Right lobe of liver (tissue), 6 donors: Measurements from ENCODE around the gene NDUFAF2. TPM values are rescaled to one million over a fixed set of nuclear protein-coding genes. Genes with fewer than 3 reads are reported as not detected.

Experiments
- ATAC-seq, 4 donors: fragments of 200-7000 bp; cut with Tn5 transposase; one replicate each; pipeline ENCODE4 v1.9.1; 2020; ENCODE audit warnings: mild to moderate bottlenecking in 4 of 4, moderate library complexity in 4 of 4
- DNase-seq, 3 donors: peaks; one replicate each; pipeline ENCODE4 v3.0.0-alpha.2; 2020
- H3K27ac ChIP-seq, 3 donors: fragments of 200-600 bp; one replicate each; pipeline ENCODE4 v1.8.0; 2022
- H3K27me3 ChIP-seq, 2 donors: fragments of 200-600 bp; one replicate each; pipeline ENCODE4 v1.8.0; 2022
- H3K36me3 ChIP-seq, 4 donors: fragments of 200-600 bp; sonication (generic) in 1 of 4; one replicate each; pipeline versions ENCODE4 v1.5.1 to v1.8.0; 2017 to 2022; ENCODE audit warnings: control low read depth in 1 of 4
- H3K4me1 ChIP-seq, 4 donors: fragments of 200-600 bp; sonication (generic) in 1 of 4; one replicate each; pipeline versions ENCODE4 v1.5.1 to v1.8.0; 2017 to 2022; ENCODE audit warnings: control low read depth in 1 of 4
- H3K4me3 ChIP-seq, 3 donors: fragments of 200-600 bp; one replicate each; pipeline ENCODE4 v1.8.0; 2022
- H3K9me3 ChIP-seq, 4 donors: fragments of 200-600 bp; sonication (generic) in 1 of 4; one replicate each; pipeline versions ENCODE4 v1.5.1 to v1.8.0; 2017 to 2022; ENCODE audit warnings: control low read depth in 1 of 4
- POLR2A ChIP-seq: fragments of 450-650 bp; IDR thresholded peaks from one replicate; pipeline ENCODE4 v1.6.1; 2017; ENCODE audit warnings: antibody characterized with exemption, mild to moderate bottlenecking
- WGBS: methylation state at CpG from one replicate; pipeline ENCODE4 v1.1.6; 2018; ENCODE audit warnings: low coverage, low lambda C conversion rate; ENCODE audit not compliant: insufficient coverage; ENCODE audit errors: missing lambda C conversion rate; 5-methylcytosine and 5-hydroxymethylcytosine counted together
- intact Hi-C, 2 donors: fragments of 100-400 bp; cut with DNase I; formaldehyde crosslinking; loops; one replicate each; pipeline versions ENCODE4 v1.11.2 to v1.14.1; 2022
- total RNA-seq, 6 experiments: library from RNA; depleted of rRNA in 2 of 6; stranded (reverse); fragments of >200 nt in 2 of 6; fragmentation: NEBNext Ultra II Directional in 3 of 6; extraction: Animal tissue kit (Norgen Biotek cat#: 25700) in 3 of 6; gene quantifications; one replicate each; pipeline versions ENCODE4 v1.1.0 to v1.2.4, GENCODE V29; 2016 to 2023
- TF ChIP-seq, protein P1 (sequence below), 4 donors: fragments of 200-600 bp in 3 of 4; fragments of 450-650 bp in 1 of 4; IDR thresholded peaks; one replicate each; pipeline versions ENCODE4 v1.5.1 to v1.8.0; 2016 to 2022; ENCODE audit warnings: antibody characterized with exemption in 4 of 4, mild to moderate bottlenecking in 2 of 4
- donor health status: DM: no; HTN: yes; CAD: no.
- donor health status: DM: no; HTN: no; CAD: no.
- donor health status: DM: no; HTN: no; CAD: no.
- donor health status: DM: no; HTN: yes; CAD: no.
- donor health status: DM: no; HTN: yes; CAD: no.

Gene NDUFAF2
- total RNA-seq, 6 experiments from 2014 or later = 8.4 to 30.1 (median 11.8) TPM

DNA sequence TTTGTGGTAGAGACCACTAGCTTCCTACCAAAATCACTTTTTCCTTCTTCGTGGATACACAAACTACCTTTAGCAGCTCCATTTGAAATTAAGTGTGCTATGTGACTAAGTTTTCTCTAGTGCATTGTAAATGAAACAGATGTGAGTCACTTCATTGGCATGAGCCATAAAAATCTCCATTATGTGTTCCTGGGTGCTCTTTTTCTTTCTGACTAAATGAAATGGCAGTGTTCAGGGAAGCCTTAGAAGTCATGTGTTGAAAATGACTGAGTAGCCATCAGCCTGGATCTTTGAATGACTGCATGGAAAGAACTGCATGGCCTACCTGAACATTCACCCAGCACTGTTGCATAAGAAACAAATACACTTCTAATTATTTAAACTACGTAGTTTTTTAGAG lies 107.9 kb downstream of the NDUFAF2 start:
- H3K4me3 ChIP-seq = no peak overlapping the region
- no peak for DNase-seq
- H3K4me1 ChIP-seq = no peaks in the 10 kb centered on the region
- TF ChIP-seq, protein P1, sequence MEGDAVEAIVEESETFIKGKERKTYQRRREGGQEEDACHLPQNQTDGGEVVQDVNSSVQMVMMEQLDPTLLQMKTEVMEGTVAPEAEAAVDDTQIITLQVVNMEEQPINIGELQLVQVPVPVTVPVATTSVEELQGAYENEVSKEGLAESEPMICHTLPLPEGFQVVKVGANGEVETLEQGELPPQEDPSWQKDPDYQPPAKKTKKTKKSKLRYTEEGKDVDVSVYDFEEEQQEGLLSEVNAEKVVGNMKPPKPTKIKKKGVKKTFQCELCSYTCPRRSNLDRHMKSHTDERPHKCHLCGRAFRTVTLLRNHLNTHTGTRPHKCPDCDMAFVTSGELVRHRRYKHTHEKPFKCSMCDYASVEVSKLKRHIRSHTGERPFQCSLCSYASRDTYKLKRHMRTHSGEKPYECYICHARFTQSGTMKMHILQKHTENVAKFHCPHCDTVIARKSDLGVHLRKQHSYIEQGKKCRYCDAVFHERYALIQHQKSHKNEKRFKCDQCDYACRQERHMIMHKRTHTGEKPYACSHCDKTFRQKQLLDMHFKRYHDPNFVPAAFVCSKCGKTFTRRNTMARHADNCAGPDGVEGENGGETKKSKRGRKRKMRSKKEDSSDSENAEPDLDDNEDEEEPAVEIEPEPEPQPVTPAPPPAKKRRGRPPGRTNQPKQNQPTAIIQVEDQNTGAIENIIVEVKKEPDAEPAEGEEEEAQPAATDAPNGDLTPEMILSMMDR (IDR thresholded peaks at IDR 0.05) = no peak
- TF ChIP-seq POLR2A = no peak
- H3K36me3 ChIP-seq = no peaks in the 10 kb centered on the region
- 88% methylated on average over 2 of the region's 2 CpGs for WGBS
- ATAC-seq = peak in 1 of 4 donors; percentile 22
- no peak overlapping the region for H3K27ac ChIP-seq
- H3K27me3 ChIP-seq = no peaks in the 10 kb centered on the region
- intact Hi-C loops = no loop called here
- no peaks in the 10 kb centered on the region for H3K9me3 ChIP-seq

DNA sequence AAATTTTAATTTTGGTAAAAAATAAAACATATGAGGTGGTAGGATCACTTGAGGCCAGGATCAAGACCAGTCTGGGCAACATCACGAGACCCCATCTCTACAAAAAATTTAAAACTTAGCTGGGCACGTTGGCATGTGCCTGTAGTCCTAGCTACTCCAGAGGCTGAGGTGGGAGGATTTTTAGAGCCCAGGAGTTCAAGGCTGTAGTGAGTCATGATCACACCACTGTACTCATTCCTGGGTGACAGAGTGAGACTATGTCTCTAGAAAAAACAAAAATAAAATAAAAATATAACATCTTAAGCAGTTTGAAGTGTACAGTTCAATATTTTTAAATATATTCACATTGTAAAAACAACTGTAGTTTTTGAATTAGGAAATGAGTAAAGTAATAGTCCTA lies 108.9 kb downstream of the NDUFAF2 start:
- TF ChIP-seq, protein P1 (IDR thresholded peaks at IDR 0.05) = no peak
- TF ChIP-seq POLR2A = no peak
- DNase-seq (no peak), ATAC-seq (no peak)
- H3K27me3 ChIP-seq = no peaks in the 10 kb centered on the region
- 41% methylated on average over 2 of the region's 2 CpGs for WGBS
- intact Hi-C loops = no loop called here
- no peak overlapping the region for H3K27ac ChIP-seq
- no peaks in the 10 kb centered on the region for H3K4me1 ChIP-seq
- no peaks in the 10 kb centered on the region for H3K9me3 ChIP-seq
- no peak overlapping the region for H3K4me3 ChIP-seq
- H3K36me3 ChIP-seq = no peaks in the 10 kb centered on the region

DNA sequence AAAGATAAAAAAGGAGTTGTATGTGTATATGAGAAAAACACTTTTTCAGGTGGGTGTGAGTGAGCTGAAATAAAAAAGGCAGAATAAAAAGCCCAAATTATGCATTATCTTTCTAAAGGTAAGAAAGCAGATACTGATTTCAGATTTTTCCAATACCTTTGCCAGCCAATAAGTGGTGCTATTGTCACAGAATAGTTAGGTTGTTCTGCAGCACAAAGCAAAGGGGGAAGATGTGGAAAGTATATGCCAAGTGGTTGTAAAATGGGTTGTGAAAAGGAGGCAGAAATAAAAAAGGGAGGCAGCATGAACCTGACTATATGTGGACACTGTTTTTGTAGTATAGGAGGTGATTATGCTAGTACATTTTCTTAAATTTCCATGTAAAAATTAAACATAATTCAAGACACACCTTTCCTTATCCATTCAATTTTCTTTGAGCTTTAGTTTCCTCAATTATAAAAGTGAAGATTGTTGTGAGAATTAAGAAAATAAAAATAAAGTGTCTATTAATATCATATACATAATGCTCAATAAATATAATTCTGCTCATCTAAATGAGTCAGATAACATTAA lies 110.5 kb downstream of the NDUFAF2 start:
- H3K36me3 ChIP-seq = no peaks in the 10 kb centered on the region
- ATAC-seq (peak; percentile 64 to 81 (median 72)), DNase-seq (no peak)
- TF ChIP-seq, protein P1 (IDR thresholded peaks at IDR 0.05) = peak; percentile 63 to 71 (median 66)
- TF ChIP-seq POLR2A = no peak
- H3K4me1 ChIP-seq = no peaks in the 10 kb centered on the region
- H3K27me3 ChIP-seq = no peaks in the 10 kb centered on the region
- H3K9me3 ChIP-seq = no peaks in the 10 kb centered on the region
- intact Hi-C loops = no loop called here
- no peak overlapping the region for H3K4me3 ChIP-seq
- H3K27ac ChIP-seq = no peak overlapping the region

DNA sequence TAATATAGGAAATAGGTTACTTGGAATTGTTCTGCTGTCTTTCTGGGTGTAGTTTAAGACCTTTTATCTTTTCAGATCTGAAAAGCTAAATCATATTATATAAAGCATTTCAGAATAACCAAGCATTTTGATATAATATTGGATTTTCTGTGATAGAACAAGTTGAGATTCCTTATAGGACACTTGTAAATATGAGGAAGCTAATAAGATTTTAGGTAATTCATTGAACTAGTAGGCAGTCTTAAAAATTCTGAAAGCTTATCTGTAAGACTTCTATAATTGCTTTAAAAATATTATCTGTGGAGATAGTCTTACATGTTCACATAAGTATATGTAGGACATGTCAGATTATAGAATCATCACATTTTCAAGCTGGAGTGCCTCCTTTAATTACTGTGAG lies 114.5 kb downstream of the NDUFAF2 start:
- Histone ChIP-seq H3K36me3 (no peaks in the 10 kb centered on the region), H3K27ac (no peak overlapping the region), H3K27me3 (no peaks in the 10 kb centered on the region), H3K9me3 (no peaks in the 10 kb centered on the region), H3K4me3 (no peak overlapping the region), H3K4me1 (no peaks in the 10 kb centered on the region)
- intact Hi-C loops = no loop called here
- DNase-seq (no peak), ATAC-seq (no peak)
- TF ChIP-seq, protein P1 (IDR thresholded peaks at IDR 0.05) = no peak
- TF ChIP-seq POLR2A = no peak

DNA sequence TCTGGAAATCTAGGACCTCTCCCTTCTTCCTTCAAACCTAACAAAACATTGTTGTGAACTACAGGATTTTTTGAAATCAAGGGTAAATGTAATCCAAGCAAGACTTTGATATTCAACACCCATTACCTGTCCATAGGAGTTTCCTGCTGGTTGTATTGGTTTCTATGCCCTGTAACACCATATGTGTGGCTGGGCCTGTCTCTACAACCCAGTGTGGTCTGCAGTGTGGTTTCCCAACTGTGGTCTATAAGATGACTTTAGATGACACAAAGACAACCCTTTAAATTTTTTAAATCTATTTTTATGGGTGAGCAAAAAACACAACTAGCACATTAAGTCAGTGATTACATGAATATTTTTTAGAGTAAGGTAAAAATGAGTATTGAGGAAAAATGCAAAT lies 124.1 kb downstream of the NDUFAF2 start:
- TF ChIP-seq POLR2A = no peak
- TF ChIP-seq, protein P1 (IDR thresholded peaks at IDR 0.05) = no peak
- no peak for ATAC-seq
- no peak overlapping the region for H3K4me3 ChIP-seq
- H3K4me1 ChIP-seq = no peaks in the 10 kb centered on the region
- no peaks in the 10 kb centered on the region for H3K27me3 ChIP-seq
- no peaks in the 10 kb centered on the region for H3K9me3 ChIP-seq
- H3K27ac ChIP-seq = no peak overlapping the region
- no peak for DNase-seq
- intact Hi-C loops = no loop called here
- no peaks in the 10 kb centered on the region for H3K36me3 ChIP-seq
